NCI-H1092 treated with DMSO at 0.1 percent for 48 hours (cell line): Measurements from ENCODE around the gene FUT6.
"Not testable (repeated sequence)": the region's sequence is repeated elsewhere in the genome, so short reads cannot be mapped to it uniquely, and the experiment has no call there.

Experiments
- DNase-seq: peaks from one replicate; lab custom pipeline; 2025; lab: John Stamatoyannopoulos, UW

The FUT6 gene

DNA sequence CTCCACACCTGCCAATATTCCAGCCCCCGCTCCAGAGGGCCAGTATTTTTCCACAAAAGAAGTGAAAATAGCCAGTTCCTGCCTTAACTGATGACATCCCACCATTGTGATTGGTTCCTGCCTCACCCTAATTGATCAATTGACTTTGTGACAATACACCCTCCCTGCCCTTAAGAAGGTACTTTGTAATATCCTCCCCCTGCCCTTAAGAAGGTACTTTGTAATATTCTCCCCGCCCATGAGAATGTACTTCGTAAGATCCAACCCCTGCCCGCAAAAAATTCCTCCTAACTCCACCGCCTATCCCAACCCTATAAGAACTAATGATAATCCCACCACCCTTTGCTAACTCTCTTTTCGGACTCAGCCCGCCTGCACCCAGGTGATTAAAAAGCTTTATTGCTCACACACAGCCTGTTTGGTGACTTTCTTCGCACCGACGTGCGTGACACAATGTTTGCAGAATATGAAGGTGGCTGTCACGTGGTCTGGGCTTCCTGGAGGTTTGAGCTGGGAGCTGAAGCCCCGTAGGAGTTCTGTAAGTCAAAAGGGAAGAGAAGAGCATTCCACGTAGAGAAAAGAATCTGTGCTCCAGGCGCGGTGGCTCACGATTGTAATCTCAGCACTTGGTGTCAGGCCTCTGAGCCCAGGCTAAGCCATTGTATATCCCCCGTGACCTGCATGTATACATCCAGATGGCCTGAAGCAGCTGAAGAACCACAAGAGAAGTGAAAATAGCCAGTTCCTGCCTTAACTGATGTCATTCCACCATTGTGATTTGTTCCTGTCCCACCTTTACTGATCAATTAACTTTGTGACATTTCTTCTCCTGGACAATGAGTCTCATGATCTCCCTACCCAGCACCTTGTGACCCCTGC lies 17.9 kb upstream of the FUT6 start:
- no peak for DNase-seq

DNA sequence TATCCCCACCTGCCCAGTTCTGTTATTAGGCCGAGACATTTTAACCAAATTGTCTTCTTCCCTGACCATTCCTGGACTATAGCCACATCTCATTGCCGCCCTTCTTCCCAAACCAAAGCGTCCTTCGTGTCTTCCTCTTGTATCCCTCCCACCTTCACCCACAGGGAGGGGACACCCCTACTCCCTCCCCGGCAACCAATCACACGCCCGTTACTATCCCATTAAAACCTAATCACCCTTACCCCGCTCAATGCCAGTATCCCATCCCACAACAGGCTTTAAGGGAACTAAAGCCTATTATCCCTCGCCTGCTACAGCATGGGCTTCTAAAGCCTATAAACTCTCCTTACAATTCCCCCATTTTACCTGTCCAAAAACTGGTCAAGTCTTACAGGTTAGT lies 15.6 kb upstream of the FUT6 start:
- not testable (repeated sequence) for DNase-seq

DNA sequence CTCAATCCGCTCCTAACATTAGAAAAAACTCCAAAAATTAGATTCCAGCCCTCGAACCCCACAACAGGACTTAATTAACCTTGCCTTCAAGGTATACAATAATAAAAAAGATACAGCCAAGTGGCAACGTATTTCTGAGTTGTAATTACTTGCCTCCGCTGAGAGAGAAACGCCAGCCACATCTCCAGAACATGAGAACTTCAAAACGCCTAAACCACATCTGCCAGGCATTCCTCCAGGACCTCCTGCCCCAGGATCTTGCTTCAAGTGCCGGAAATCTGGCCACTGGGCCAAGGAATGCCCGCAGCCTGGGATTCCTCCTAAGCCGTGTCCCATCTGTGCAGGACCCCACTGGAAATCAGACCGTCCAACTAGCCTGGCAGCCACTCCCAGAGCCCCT lies 14.6 kb upstream of the FUT6 start:
- DNase-seq, result not testable (repeated sequence)

DNA sequence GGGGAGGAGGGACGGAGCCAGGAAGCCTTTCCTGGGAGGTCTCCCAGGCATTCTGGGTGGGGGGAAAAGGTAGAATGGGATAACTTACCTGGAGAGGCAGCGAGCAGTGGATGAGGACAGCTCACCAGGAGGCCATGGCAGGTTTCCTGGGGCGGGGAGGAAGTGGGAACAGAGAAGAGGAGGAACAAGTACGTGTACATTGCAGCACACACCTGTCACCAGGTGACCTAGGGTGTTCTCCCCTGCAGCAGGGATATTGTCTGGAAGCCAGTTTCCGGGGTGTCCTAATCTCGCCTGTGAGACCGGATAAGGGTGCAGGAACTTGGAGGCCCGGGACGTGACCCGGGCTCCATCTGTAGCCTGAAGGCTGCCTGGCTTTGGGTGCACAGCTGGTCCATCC lies 11.8 kb upstream of the FUT6 start, which contains the start of gene FUT3:
TSS of gene FUT3 (minus strand) at position 148 of the 400 bp plus-strand sequence.
- DNase-seq, result no peak

DNA sequence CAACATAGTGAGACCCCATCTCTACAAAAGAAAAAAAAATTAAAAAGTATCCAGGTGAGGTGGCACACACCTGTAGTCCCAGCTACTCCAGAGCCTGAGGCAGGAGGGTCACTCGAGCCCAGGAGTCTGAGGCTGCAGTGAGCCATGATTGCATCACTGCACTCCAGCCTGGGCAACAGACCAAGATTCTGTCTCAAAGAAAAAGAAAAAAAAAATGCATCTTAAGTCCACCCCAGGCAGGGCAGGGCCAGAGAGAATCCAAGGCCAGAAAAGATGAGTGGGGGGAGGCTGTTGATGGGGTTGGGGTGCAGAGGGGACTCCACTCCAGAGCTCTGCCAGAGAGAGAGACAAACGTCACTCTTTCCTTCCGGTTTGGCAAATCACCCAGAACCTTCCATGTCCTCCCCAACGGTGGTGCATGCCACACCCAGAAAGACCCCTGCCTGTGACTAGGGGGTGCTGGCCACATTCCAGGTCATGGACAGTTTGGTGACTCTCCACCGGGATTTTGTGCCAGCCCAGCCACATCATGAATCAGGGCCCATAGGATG lies 11.3 kb upstream of the FUT6 start:
- peak; percentile 7 for DNase-seq

DNA sequence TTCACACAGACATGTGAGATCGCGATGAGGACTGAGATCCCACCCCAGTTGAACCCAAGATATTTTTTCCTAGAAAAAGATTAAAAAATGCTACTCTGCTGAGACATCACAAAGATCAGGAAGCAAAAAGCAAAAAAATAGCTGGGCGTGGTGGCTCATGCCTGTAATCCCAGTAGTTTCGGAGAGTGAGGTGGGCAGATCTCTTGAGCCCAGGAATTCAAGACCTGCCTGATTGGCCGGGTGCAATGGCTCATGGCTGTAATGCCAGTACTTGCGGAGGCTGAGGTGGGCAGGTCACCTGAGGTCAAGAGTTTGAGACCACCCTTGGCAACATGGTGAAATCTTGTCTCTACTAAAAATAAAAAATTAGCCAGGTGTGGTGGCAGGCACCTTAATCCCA lies 10.7 kb upstream of the FUT6 start:
- no peak for DNase-seq

DNA sequence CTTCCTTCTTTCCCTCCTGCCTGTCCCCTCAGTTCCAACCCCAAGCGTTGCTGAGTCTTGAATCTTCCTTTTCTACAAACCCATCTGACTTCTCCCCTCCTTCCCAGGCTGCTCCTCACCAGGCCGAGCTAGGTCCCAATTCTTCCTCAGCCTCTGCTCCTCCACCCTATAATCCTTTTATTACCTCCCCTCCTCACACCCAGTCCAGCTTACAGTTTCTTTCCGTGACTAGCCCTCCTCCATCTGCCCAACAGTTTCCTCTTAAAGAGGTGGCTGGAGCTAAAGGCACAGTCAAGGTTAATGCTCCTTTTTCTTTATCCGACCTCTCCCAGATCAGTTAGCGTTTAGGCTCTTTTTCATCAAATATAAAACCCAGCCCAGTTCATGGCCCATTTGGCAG lies 9.1 kb upstream of the FUT6 start:
- DNase-seq, result not testable (repeated sequence)

DNA sequence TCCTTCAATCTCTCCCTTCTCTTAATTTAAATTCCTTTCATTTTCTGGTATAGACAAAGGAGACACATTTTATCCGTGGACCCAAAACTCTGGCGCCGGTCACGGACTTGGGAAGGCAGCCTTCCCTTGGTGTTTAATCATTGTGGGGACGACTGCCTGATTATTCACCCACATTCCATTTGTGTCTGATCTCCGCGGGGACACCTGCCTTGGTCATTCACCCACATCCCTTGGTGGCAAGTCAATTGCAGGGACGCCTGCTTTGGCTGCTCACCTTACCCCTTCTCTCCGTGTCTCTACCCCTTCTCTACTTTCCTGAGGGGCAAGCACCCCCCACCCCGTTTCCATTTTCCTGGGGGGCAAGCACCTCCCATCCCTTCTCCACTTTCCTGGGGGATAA lies 8.3 kb upstream of the FUT6 start:
- not testable (repeated sequence) for DNase-seq

DNA sequence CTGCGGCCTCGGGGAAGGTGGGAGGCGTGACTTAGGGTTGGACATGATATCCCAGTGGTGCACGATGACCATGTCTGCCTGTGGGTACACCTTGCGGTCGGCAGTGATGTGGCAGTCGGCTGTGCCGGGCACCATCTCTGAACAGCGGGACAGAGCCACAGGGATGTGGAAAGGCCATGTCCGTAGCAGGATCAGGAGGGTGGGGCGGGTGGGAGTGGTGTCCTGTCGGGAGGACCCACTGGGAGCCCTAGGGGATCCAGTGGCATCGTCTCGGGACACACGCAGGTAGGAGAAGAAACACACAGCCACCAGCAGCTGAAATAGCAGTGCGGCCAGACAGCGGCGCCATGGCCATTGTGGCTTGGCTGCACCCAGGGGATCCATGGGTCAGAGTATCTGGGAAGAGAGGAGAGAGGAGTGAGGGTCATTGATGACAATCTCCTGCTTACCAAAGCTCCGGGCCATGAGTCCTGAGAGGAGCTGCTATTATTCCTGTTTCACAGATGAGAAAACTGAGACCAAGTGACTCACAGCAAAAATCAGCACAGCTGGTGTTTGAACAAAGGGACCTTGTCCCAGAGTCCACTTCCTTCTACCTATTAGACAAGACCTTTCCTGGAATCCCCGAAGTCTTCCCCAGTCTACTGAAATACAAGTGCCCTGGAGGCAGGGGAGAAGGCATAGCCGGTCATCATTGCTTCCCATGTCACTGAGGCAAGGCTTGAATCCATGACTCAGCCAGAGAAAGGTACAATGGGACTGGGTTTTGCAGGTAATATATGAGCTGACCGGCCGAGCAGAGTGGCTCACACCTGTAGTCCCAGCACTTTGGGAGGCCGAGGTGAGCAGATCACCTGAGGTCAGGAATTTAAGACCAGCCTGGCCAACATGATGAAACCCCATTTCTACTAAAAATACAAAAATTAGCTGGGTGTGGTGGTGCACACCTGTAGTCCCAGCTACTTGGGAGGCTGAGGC lies 5.2 kb upstream of the FUT6 start:
- DNase-seq, result no peak

DNA sequence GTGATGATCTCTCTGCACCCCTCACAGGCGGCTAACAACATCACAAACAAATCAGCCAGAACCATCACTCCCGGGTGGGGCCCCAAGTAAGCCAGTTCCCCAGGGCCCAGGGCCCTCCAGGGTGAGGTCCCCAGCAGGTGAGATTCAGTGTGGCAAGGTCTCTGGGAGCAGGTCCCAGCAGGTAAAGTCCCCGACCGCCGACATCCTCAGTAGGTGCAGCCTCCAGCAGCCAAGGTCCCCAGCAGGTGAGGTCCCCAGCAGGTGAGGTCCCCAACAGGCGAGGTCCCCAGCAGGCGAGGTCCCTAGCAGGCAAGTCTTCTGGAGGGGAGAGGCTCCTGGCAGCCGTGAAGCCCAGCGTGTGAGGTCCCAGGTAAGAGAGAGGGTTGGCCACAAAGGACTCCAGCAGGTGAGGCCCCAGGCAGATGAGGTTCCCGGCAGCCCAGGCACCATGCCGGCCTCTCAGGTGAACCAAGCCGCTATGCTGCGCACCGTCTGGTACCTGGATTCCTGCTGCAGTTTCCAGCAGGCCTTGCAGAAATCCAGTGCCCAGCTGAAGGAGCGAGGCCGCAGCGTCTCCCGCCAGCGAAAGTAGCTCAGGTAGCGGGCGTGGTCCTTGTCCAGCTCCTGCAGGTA lies 3.9 kb upstream of the FUT6 start:
- no peak for DNase-seq

DNA sequence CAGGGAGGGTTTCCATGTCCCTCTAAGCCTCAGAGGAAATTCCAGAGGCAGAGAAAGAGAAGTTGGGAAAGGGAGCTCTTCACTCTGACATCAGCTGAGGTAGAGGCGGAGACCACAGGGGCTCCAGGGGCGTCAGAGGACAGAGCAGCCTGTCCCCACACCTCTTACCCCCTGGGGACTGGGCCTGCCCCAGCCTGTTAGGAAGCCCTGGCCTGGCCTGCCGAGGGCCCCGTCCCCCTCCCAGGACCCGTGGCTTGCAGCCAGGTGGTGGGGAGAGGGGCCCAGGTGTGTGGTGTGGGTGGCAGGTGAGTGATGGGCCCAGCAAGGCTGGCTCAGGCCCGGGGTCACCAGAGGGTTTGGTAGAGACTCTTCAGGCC lies 2.2 kb upstream of the FUT6 start:
- not testable (repeated sequence) for DNase-seq

DNA sequence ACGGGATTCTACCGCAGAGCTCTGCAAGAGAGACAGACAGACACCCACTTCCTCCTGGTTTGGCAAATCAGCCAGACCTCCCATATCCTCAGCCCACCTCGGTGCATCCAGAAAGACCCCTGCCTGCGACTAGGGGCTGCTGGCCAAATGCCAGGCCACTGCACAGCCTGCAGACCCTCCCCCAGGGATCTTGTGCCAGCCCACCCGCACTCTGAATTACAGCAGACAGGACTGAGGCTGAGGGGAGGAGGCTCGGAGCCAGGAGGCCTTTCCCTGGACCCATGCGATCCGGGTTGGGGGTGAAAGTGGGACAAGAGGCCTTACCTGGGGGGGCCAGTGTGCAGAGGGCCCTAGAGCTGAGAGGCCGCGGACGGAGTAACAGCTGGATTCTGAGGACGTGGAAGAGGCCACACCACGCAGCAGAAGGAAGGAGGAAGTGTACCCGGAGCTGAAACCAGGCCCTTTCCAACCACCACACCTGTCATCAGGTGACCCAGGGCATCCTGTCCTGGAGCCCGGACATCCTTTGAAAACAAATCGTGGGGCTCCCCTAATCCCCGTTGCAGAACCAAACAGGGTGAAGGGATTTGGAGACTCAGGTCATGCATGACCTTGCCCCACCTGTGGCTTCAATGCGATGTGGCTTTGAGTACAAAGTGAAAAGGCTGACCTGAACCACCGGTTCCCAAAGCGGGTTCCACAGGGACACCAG lies 993 bp downstream of the FUT6 start:
- DNase-seq, result no peak

DNA sequence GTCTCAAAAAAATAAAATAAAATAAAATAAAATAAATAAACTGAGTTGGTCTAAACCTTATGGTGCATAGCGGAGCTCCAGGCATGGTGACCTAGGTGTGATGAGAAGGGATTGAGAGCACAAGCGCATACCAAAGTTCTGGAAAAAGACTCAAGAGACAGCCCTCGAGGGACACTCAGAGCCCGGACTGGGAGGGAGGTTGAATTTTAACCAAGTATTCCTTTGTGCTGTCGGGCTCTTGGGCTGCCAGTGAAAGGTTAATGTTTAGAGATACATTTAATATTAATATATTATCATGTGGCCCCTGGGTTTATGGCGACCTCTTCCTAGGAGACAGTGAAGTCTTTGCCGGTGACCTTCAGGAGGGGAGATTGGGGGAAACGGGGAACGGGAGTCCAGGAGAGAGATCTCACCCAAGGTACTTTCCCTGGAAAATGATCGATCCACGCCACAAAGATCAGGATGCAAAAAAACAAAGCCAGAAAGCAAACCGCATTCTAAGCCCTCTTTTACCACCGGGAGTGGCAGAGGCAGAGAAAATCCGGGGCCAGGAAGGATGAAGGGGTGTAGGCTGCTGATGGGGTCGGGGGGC lies 1.6 kb downstream of the FUT6 start:
- no peak for DNase-seq

DNA sequence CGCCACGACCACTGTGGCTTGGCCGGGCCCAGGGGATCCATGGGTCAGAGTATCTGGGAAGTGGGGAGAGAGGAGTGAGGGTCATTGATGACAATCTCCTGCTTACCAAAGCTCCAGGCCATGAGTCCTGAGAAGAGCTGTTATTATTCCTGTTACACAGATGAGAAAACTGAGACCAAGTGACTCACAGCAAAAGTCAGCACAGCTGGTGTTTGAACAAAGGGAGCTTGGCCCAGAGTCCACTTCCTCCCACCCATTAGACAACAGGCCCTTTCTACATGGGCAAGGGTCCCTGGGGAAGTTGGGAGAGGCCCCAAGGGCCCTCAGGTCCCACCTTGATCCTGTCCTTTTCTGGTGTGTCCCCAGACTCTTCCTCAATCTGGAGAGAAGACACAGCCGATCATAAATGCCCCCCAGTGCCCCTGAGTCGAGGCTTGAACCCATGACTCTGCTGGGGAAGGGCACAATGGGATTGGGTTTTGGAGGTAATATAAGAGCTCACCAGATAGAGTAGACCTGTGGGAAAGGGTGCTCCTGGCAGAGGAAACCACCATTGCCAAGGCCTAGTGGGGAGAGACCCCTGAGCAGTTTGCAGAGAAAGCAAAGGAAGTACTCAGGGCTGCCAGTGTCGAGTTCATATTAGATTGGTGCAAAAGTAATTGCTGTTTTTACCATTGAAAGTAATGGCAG lies 6.8 kb downstream of the FUT6 start:
- DNase-seq, result no peak

DNA sequence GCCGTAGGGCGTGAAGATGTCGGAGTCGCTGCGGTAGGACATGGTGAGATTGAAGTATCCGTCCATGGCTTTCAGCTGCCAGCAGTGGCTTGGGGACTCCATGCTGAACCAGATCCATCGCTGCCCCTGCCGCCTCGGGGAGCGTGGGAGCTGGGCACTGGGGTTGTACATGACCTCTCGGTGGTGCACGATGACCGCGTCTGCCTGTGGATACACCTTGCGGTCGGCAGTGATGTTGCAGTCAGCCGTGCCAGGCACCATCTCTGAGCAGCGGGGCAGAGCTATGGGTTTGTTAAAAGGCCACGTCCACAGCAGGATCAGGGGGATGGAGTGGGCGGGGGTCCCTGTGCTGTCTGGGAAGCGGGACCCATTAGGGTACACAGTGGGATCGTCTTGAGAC lies 7.4 kb downstream of the FUT6 start:
- no peak for DNase-seq

DNA sequence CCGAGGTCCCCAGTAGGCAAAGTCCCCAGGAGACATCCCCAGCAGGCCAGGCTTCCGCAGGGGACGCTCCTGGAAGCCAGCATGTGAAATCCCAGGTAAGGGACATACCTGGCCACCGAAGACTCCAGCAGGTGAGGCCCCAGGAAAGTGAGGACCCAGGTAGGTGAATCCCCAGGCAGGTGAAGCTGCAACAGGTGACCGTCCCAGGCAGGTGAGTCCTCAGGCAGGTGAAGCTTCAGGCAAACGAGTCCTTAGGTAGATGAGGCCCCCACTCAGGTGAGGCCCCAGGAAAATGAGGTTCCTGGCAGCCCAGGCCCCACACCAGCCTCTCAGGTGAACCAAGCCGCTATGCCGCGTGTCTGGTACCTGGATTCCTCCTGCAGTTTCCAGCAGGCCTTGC lies 8.3 kb downstream of the FUT6 start:
- DNase-seq, result no peak

DNA sequence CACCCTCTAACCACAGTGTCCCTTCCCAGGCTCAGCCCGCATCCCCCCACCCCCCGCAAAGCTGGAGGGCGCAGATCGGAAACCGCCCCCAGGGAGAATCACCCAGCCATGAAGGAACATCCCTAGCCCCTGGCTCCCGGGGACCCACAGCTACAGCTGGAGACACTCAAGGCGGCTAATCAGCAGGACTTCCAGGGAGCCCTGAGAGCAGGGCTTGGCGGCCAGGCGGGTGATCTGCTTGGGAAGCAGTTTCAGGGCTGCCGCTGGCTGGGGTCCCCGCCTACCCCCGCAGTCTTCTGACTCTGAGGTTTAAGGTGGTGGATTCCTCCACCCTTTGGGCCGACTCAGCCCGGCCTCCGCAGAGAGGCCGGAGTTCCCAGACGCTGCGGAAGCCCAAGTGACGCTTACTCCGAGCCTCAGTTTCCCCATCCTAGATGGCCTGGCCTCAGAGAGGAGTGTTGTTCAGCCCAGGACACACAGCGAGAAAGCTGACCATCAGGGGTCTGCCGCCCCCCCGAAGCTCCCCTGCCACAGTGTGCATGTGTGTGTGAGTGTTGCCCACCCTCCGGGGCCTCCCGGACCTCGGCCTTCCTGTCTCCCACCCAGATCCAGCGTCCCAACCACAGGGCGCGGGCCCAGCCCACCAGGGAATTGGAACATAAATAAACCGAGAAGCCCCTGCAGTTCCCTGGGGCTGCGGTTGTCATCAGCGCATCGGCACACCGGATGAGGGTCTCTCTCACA lies 9.8 kb downstream of the FUT6 start:
- no peak for DNase-seq

DNA sequence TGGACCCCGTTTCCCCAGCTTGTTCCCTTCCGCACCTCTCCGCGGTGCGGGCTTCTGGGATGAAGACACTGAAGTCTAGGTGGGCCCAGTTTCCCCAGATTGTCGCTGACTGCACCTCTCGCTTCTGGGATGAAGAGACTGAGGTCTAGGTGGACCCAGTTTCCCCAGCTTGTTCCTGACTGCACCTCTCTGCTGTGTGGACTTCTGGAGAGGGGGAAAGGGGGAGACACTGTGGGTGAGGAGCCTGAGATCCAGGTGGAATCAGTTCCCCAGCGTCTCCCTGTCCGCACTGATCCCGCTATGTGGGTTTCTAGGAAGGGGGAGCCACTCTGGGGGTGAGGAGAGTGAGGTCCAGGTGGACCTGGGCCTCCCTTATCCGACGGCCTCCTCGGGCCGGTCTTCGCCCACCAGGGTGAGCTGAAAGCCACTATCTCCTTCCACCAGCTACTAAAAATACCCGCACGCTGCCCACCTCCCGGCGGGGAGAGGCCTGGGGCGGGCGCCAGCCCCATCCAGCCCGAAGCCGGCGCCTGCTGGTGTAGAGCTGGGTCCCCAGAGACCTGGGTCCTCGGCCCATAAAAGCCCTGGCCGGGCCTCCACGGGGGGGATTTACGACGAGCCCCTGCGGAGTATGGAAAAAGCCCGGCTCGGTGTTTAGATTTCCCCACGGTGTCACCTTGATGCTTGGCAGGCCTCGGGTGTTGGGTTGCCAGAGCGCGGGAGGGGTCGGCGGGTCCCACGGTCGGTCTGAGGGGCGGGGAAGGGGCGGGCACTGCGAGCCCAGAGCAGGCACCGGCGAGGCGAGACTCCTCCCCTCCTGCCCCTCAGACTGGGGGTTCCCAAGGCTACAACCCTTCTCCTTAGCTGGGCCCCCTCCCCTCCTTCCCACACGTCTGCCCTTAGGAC lies 10.6 kb downstream of the FUT6 start:
- peak; percentile 88 for DNase-seq
